ENCODE data around the gene LRTM2. TPM values are rescaled to one million over a fixed set of nuclear protein-coding genes. Genes with fewer than 3 reads are reported as not detected.

Gene LRTM2
- total RNA-seq, 2 experiments from 2014 or later, result not detected

DNA sequence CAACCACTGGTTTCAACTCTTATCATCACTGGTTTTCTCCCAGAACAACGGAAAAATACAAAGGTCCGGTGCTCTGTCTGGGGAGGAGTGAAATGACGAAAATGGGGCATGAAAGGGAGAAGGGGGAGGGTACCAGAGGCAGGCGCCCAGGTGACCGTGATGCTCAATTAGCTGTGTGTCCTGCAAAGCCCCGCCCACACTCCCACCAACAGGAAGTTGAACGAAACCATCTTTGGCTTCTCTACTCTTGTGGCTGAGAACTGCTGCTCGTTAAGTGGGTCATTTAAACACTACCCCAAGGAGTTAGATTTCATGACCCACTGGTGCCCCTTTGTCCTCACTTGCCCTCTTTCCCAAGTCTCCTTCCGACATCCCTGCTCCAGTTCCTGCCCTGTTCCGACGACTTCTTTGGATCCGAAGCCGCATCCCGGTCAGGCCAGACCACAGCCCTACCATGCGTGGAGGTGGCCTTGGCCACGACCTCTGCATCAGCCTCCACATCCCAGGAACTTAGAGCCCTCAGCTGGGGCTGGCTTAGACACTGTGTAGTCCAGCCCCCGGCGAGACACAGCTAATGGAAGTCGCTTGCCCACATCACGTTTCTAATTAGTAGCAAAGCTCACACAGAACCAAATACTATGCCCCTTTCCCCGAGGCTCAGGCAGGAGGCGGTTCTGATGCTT is 11.4 kb upstream of the LRTM2 start:
- Histone ChIP-seq H3K79me2 (ENCODE audit: insufficient read depth, low read depth, low read length) (no peaks in the 10 kb centered on the region), H3K4me2 (ENCODE audit: low read length) (no peak overlapping the region), H3K4me3 (ENCODE audit: low read depth, low read length, poor library complexity, severe bottlenecking) (no peak overlapping the region), H3K27ac (ENCODE audit: low read depth, low read length, poor library complexity, severe bottlenecking) (no peak overlapping the region), H3K9me3 (ENCODE audit: low read length) (no peaks in the 10 kb centered on the region), H3K4me1 (ENCODE audit: insufficient read depth, low read length, poor library complexity, severe bottlenecking) (peaks cover 3% of the 10 kb centered on the region), H3K9me2 (ENCODE audit: insufficient read depth, low read length) (no peaks in the 10 kb centered on the region), H3K36me3 (ENCODE audit: insufficient read depth, low read length) (no peaks in the 10 kb centered on the region), H4K20me1 (ENCODE audit: insufficient read depth, low read length) (no peaks in the 10 kb centered on the region), H2AFZ (ENCODE audit: low read length) (0 out of 2 replicates have a peak overlapping the region, but pooled peaks have one; percentile 17)
- POLR2A ChIA-PET, result no interaction called here
- no peak for TF ChIP-seq EZH2phosphoT487 (IDR thresholded peaks at IDR 0.05; ENCODE audit: borderline replicate concordance, low read depth, low read length)
- TF ChIP-seq, protein P1, sequence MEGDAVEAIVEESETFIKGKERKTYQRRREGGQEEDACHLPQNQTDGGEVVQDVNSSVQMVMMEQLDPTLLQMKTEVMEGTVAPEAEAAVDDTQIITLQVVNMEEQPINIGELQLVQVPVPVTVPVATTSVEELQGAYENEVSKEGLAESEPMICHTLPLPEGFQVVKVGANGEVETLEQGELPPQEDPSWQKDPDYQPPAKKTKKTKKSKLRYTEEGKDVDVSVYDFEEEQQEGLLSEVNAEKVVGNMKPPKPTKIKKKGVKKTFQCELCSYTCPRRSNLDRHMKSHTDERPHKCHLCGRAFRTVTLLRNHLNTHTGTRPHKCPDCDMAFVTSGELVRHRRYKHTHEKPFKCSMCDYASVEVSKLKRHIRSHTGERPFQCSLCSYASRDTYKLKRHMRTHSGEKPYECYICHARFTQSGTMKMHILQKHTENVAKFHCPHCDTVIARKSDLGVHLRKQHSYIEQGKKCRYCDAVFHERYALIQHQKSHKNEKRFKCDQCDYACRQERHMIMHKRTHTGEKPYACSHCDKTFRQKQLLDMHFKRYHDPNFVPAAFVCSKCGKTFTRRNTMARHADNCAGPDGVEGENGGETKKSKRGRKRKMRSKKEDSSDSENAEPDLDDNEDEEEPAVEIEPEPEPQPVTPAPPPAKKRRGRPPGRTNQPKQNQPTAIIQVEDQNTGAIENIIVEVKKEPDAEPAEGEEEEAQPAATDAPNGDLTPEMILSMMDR (conservative IDR thresholded peaks at IDR 0.05; ENCODE audit: low read length), result no peak
- CTCF ChIA-PET (ENCODE audit: unreplicated experiment), result no interaction called here
- DNase-seq (ENCODE audit: low spot score), result no peak
- intact Hi-C loops (cut with micrococcal nuclease; ENCODE audit: unreplicated experiment), result no loop called here
- BruUV-seq (replicated peaks), result no TSS peak

DNA sequence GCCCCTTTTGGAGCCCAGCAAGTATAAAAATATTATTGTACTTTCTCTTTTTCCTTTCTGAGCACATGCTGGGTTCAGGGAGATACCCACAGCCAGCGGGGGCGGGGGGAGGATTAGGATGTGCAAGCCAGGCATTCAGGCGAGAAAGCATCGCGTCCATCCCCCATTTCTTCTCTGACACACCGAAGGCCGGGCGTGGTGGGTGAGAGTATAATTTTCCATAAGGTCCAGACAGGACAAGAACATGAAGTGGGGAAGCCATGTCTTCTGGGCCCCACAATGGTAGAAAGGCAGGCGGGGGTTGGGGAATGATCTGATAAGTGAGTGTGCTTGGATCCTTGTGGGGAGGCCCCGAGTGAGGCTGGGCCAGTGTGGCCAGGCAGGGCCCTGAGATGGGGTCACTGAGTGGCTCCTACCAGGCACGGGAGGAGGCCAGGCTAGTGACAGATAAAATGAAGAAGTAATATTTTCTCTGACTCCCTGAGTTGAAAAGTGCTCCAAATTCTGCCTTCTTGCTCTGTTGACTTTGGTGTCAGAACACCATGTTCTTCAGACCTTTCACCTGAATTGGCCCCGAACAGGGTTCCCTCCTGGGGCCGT is 10.7 kb upstream of the LRTM2 start:
- H3K79me2 ChIP-seq (ENCODE audit: insufficient read depth, low read depth, low read length), result no peaks in the 10 kb centered on the region
- no peaks in the 10 kb centered on the region for H3K9me2 ChIP-seq (ENCODE audit: insufficient read depth, low read length)
- no TSS peak for BruUV-seq (replicated peaks)
- peaks cover under 1% of the 10 kb centered on the region for H3K4me1 ChIP-seq (ENCODE audit: insufficient read depth, low read length, poor library complexity, severe bottlenecking)
- H3K27ac ChIP-seq (ENCODE audit: low read depth, low read length, poor library complexity, severe bottlenecking), result no peak overlapping the region
- H3K4me2 ChIP-seq (ENCODE audit: low read length), result no peak overlapping the region
- no peak for DNase-seq (ENCODE audit: low spot score)
- no peaks in the 10 kb centered on the region for H3K36me3 ChIP-seq (ENCODE audit: insufficient read depth, low read length)
- intact Hi-C loops (cut with micrococcal nuclease; ENCODE audit: unreplicated experiment), result no loop called here
- no peaks in the 10 kb centered on the region for H3K9me3 ChIP-seq (ENCODE audit: low read length)
- no peak overlapping the region for H2AFZ ChIP-seq (ENCODE audit: low read length)
- TF ChIP-seq EZH2phosphoT487 (IDR thresholded peaks at IDR 0.05; ENCODE audit: borderline replicate concordance, low read depth, low read length), result no peak
- TF ChIP-seq, protein P1 (conservative IDR thresholded peaks at IDR 0.05; ENCODE audit: low read length), result no peak
- ChIA-PET CTCF (ENCODE audit: unreplicated experiment) (no interaction called here), POLR2A (no interaction called here)
- H3K4me3 ChIP-seq (ENCODE audit: low read depth, low read length, poor library complexity, severe bottlenecking), result no peak overlapping the region
- no peaks in the 10 kb centered on the region for H4K20me1 ChIP-seq (ENCODE audit: insufficient read depth, low read length)
